RWPE1 (cell line): ENCODE results near the gene SCP2.

Source experiments
- CTCF ChIA-PET: fragments of 350-600 bp; sonication (Branson Sonifier 250); formaldehyde crosslinking; extraction: SDS; loops from one replicate; lab custom pipeline; 2021; lab: Yijun Ruan, JAX
- POLR2A ChIA-PET: fragments of 400-600 bp; formaldehyde crosslinking; extraction: SDS; loops from one replicate; lab custom pipeline; 2020; ENCODE audit warnings: antibody characterized with exemption; ENCODE audit not compliant: low non-redundant PET; lab: Yijun Ruan, JAX
- DNase-seq: peaks from one replicate; pipeline ENCODE4 v3.0.0; 2012; ENCODE audit warnings: low spot score
- H3K27ac ChIP-seq: fragments of 450-650 bp; 2 replicates; pipeline ENCODE4 v1.5.1; 2017
- CTCF ChIP-seq: fragments of 450-650 bp; conservative IDR thresholded peaks from 2 replicates; pipeline ENCODE4 v1.5.1; 2017; ENCODE audit warnings: low read depth, mild to moderate bottlenecking

The SCP2 gene

GRCh38 chr1:53084589-53084971 is 157.5 kb downstream of the SCP2 start:
- no peak for DNase-seq
- ChIA-PET POLR2A (no interaction called here), CTCF (interaction anchor here (0.6 kb wide), 1 partner anchor 24 kb away, joined by 4 read pairs; no protein-coding TSS in a partner anchor)
- no peak overlapping the region for H3K27ac ChIP-seq
- no peak for TF ChIP-seq CTCF

- ChIA-PET POLR2A (no interaction called here), CTCF (no interaction called here)
- TF ChIP-seq CTCF: no peak
- no peak for DNase-seq
- H3K27ac ChIP-seq: no peak overlapping the region
Measured at GRCh38 chr1:53085405-53085804, 158.3 kb downstream of the SCP2 start.

DNA sequence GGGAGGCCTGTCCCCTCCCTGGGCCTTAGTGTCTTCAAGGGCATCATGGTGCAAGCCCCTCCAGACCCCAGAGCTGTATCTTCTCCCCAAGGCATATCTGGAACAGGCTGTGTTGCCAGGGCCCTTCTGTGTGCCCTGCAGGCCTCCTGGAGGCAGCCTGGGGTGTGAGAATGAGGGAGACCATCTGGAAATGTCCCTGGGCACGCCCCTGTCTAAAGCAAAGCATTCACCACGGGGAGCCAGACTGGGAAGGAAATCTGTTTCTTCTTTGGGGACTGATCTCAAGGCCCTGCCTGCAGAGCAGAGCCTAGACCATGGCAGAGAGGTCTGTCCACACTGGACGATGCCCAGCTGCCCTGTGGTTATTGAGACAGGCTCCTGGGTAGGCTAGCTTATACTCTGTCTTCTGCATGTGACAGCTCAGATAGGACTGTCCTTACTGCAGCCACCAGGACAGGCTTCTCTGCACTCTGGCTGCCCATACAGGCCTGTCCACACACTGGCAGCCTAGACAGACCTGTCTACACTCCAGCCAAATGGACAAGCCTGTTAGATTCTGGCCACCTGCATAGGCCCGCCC is 159.5 kb downstream of the SCP2 start:
- H3K27ac ChIP-seq: no peak overlapping the region
- ChIA-PET POLR2A (no interaction called here), CTCF (no interaction called here)
- no peak for DNase-seq
- no peak for TF ChIP-seq CTCF

- DNase-seq: no peak
- no peak overlapping the region for H3K27ac ChIP-seq
- CTCF ChIA-PET: interaction anchor here (0.5 kb wide), 1 partner anchor 27 kb away, joined by 3 read pairs; no protein-coding TSS in a partner anchor
- TF ChIP-seq CTCF: no peak
- POLR2A ChIA-PET: no interaction called here
Measured at GRCh38 chr1:53087332-53088285, 160.5 kb downstream of the SCP2 start.

GRCh38 chr1:53088616-53089300 is 161.7 kb downstream of the SCP2 start:
- TF ChIP-seq CTCF: no peak
- no peak for DNase-seq
- ChIA-PET POLR2A (no interaction called here), CTCF (interaction anchor here (0.6 kb wide), 2 partner anchors 15 to 126 kb away, joined by 3 read pairs; no protein-coding TSS in a partner anchor)
- H3K27ac ChIP-seq: no peak overlapping the region
